Testis (tissue), 2 donors: Measurements from ENCODE around the gene WDFY4.

Source experiments
- POLR2A ChIP-seq: fragments of 450-650 bp; IDR thresholded peaks from one replicate; pipeline ENCODE4 v1.6.1; 2017; ENCODE audit warnings: antibody characterized with exemption, mild to moderate bottlenecking, moderate library complexity
- TF ChIP-seq, protein P1 (sequence below), 3 experiments: fragments of 450-650 bp in 2 of 3; fragments of 200-600 bp in 1 of 3; sonication (generic) in 1 of 3; IDR thresholded peaks; one replicate each; pipeline ENCODE4 v1.5.1; 2016 to 2019; ENCODE audit warnings: antibody characterized with exemption in 3 of 3, mild to moderate bottlenecking in 2 of 3, moderate library complexity in 1 of 3

- TF ChIP-seq, protein P1, sequence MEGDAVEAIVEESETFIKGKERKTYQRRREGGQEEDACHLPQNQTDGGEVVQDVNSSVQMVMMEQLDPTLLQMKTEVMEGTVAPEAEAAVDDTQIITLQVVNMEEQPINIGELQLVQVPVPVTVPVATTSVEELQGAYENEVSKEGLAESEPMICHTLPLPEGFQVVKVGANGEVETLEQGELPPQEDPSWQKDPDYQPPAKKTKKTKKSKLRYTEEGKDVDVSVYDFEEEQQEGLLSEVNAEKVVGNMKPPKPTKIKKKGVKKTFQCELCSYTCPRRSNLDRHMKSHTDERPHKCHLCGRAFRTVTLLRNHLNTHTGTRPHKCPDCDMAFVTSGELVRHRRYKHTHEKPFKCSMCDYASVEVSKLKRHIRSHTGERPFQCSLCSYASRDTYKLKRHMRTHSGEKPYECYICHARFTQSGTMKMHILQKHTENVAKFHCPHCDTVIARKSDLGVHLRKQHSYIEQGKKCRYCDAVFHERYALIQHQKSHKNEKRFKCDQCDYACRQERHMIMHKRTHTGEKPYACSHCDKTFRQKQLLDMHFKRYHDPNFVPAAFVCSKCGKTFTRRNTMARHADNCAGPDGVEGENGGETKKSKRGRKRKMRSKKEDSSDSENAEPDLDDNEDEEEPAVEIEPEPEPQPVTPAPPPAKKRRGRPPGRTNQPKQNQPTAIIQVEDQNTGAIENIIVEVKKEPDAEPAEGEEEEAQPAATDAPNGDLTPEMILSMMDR (IDR thresholded peaks at IDR 0.05) = no peak
- TF ChIP-seq POLR2A = no peak
These were observed 211.1 kb downstream of the WDFY4 start for GRCh38 chr10:48895803-48896195.
